Activated gamma-delta T cell treated with Interleukin-2 at 50 U/mL for 16 hours (primary cell): ENCODE results near the gene GSTA3.

Experiments
- DNase-seq: peaks from one replicate; pipeline ENCODE4 v3.0.0-alpha.2; 2020

The GSTA3 gene

DNA sequence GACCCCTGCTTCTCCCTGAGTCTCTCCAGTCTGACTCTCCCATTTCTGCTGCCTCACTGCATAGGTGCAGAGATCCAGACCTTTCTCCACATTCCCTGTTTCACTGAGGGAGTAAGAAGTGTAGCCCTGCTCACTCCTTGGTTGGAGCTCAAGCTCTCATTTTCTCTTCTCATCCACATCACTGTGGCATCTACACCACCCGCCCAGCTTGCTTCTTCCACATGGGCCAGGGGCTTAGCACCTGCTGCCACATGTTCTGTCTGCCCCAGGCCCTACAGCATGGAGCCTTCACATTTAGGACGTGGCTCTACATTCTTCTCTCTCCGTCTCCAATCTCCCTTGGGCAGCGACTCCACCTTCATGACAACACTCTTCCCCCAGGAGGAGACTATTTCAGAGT is 60.4 kb downstream of the GSTA3 start:
- DNase-seq = no peak
